ENCODE data around the gene CLDN24. TPM values are rescaled to one million over a fixed set of nuclear protein-coding genes. Genes with fewer than 3 reads are reported as not detected.
A peak's percentile ranks its signal among the peaks of the same experiment; 100 is the strongest.

CLDN24 gene
- total RNA-seq, 1 donor from 2014 or later: not detected

- Mint-ChIP-seq H3K27ac (ENCODE audit: unreplicated experiment) (no peak overlapping the region), H3K4me3 (ENCODE audit: unreplicated experiment) (no peak overlapping the region), H3K4me1 (ENCODE audit: low read depth, unreplicated experiment) (peaks cover 6% of the 10 kb centered on the region), H3K27me3 (ENCODE audit: unreplicated experiment) (peaks cover 6% of the 10 kb centered on the region), H3K9me3 (ENCODE audit: unreplicated experiment) (peaks cover 4% of the 10 kb centered on the region), H3K36me3 (ENCODE audit: unreplicated experiment) (no peaks in the 10 kb centered on the region)
- DNase-seq: no peak
- no peak for TF ChIP-seq CTCF (IDR thresholded peaks at IDR 0.05; ENCODE audit: partially characterized antibody, unreplicated experiment)
Observed at GRCh38 chr4:183348136-183348535, 25.9 kb upstream of the CLDN24 start.

- Mint-ChIP-seq H3K4me3 (ENCODE audit: unreplicated experiment) (no peak overlapping the region), H3K36me3 (ENCODE audit: unreplicated experiment) (no peaks in the 10 kb centered on the region), H3K9me3 (ENCODE audit: unreplicated experiment) (peaks cover 4% of the 10 kb centered on the region), H3K27me3 (ENCODE audit: unreplicated experiment) (peaks cover 6% of the 10 kb centered on the region), H3K27ac (ENCODE audit: unreplicated experiment) (no peak overlapping the region), H3K4me1 (ENCODE audit: low read depth, unreplicated experiment) (peaks cover 6% of the 10 kb centered on the region)
- no peak for TF ChIP-seq CTCF (IDR thresholded peaks at IDR 0.05; ENCODE audit: partially characterized antibody, unreplicated experiment)
- DNase-seq: no peak
Observed at GRCh38 chr4:183347566-183347965, 25.3 kb upstream of the CLDN24 start.

GRCh38 chr4:183347146-183347545 is 24.9 kb upstream of the CLDN24 start:
- no peak overlapping the region for H3K4me3 Mint-ChIP-seq (ENCODE audit: unreplicated experiment)
- DNase-seq: no peak
- H3K36me3 Mint-ChIP-seq (ENCODE audit: unreplicated experiment): no peaks in the 10 kb centered on the region
- H3K9me3 Mint-ChIP-seq (ENCODE audit: unreplicated experiment): peaks cover 4% of the 10 kb centered on the region
- peaks cover 6% of the 10 kb centered on the region for H3K4me1 Mint-ChIP-seq (ENCODE audit: low read depth, unreplicated experiment)
- no peak overlapping the region for H3K27ac Mint-ChIP-seq (ENCODE audit: unreplicated experiment)
- peaks cover 7% of the 10 kb centered on the region for H3K27me3 Mint-ChIP-seq (ENCODE audit: unreplicated experiment)
- no peak for TF ChIP-seq CTCF (IDR thresholded peaks at IDR 0.05; ENCODE audit: partially characterized antibody, unreplicated experiment)

- Mint-ChIP-seq H3K9me3 (ENCODE audit: unreplicated experiment) (peaks cover 1% of the 10 kb centered on the region), H3K36me3 (ENCODE audit: unreplicated experiment) (no peaks in the 10 kb centered on the region), H3K27me3 (ENCODE audit: unreplicated experiment) (peaks cover 6% of the 10 kb centered on the region), H3K27ac (ENCODE audit: unreplicated experiment) (peak overlapping the region; percentile 49), H3K4me1 (ENCODE audit: low read depth, unreplicated experiment) (peaks cover 6% of the 10 kb centered on the region), H3K4me3 (ENCODE audit: unreplicated experiment) (no peak overlapping the region)
- no peak for TF ChIP-seq CTCF (IDR thresholded peaks at IDR 0.05; ENCODE audit: partially characterized antibody, unreplicated experiment)
- DNase-seq: peak; percentile 35
Observed at GRCh38 chr4:183345261-183345660, 23.0 kb upstream of the CLDN24 start.

GRCh38 chr4:183344523-183345255 is 22.5 kb upstream of the CLDN24 start:
- Mint-ChIP-seq H3K36me3 (ENCODE audit: unreplicated experiment) (no peaks in the 10 kb centered on the region), H3K4me1 (ENCODE audit: low read depth, unreplicated experiment) (peaks cover 6% of the 10 kb centered on the region), H3K27ac (ENCODE audit: unreplicated experiment) (peak overlapping the region; percentile 49), H3K27me3 (ENCODE audit: unreplicated experiment) (peaks cover 5% of the 10 kb centered on the region), H3K9me3 (ENCODE audit: unreplicated experiment) (no peaks in the 10 kb centered on the region), H3K4me3 (ENCODE audit: unreplicated experiment) (no peak overlapping the region)
- no peak for DNase-seq
- no peak for TF ChIP-seq CTCF (IDR thresholded peaks at IDR 0.05; ENCODE audit: partially characterized antibody, unreplicated experiment)

Data from glutamatergic neuron (in vitro differentiated cells).